ENCODE data around the gene CLCN7. TPM values are rescaled to one million over a fixed set of nuclear protein-coding genes. Genes with fewer than 3 reads are reported as not detected.

Gene CLCN7
- total RNA-seq, 1 experiment from 2014 or later = 64.0 TPM

- no peak within 1 kb of the TSS for H2AFZ ChIP-seq (ENCODE audit: low read depth, low read length, poor library complexity, severe bottlenecking)
- peaks cover 25% of the 10 kb centered on the region for H3K79me2 ChIP-seq (ENCODE audit: insufficient read depth, low read length)
- RAD21 ChIA-PET (ENCODE audit: low non-redundant PET in 1 of 2, low total read pairs in 2 of 2, uncharacterized antibody in 2 of 2, unreplicated experiment in 2 of 2) = no interaction called here
- H3K4me1 ChIP-seq (ENCODE audit: control insufficient read depth in 1 of 2, insufficient read depth in 2 of 2, low read length in 2 of 2) = peaks cover 11 to 39% of the 10 kb centered on the region in 2 experiments
- TF ChIP-seq EGR1 (IDR thresholded peaks at IDR 0.05; ENCODE audit: low read depth) (peak; percentile 63), EZH2 (IDR thresholded peaks at IDR 0.05) (no peak), POLR2AphosphoS5 (IDR thresholded peaks at IDR 0.05; ENCODE audit: low read depth, low read length) (0 out of 2 replicates have a peak, but pooled peaks have one; percentile 30), CEBPB (IDR thresholded peaks at IDR 0.05; ENCODE audit: low read depth) (no peak), FOSL1 (IDR thresholded peaks at IDR 0.05; ENCODE audit: low read depth) (no peak)
- POLR2A ChIA-PET = no interaction called here
- no peaks in the 10 kb centered on the region for H3K9me3 ChIP-seq (ENCODE audit: control insufficient read depth in 1 of 2, insufficient read depth in 1 of 2, low read depth in 1 of 2, low read length in 2 of 2)
- H3K9me2 ChIP-seq (ENCODE audit: insufficient read depth) = no peaks in the 10 kb centered on the region
- CTCF ChIA-PET = no interaction called here
- peak within 1 kb of the TSS; percentile 95 for H3K27ac ChIP-seq (ENCODE audit: low read depth, low read length)
- H3K9ac ChIP-seq (ENCODE audit: low read length) = peak within 1 kb of the TSS; percentile 84
- intact Hi-C loops (cut with micrococcal nuclease) = loop anchor here (5.0 to 10.0 kb wide), 2 partner anchors 50 to 198 kb away; partner anchors contain the start of genes CRAMP1 and IFT140
- ATAC-seq = peak; percentile 62
- H3K4me2 ChIP-seq (ENCODE audit: low read length) = peak within 1 kb of the TSS; percentile 98
- no peaks in the 10 kb centered on the region for H4K20me1 ChIP-seq (ENCODE audit: insufficient read depth)
- no TSS peak for BruUV-seq (replicated peaks)
- peak within 1 kb of the TSS; percentile 82 to 85 for H3K4me3 ChIP-seq (replicated peaks in 1 of 2; ENCODE audit: low read depth in 1 of 2, low read length in 2 of 2)
- no peaks in the 10 kb centered on the region for H3K27me3 ChIP-seq (ENCODE audit: insufficient read depth, low read length)
- DNase-seq (ENCODE audit: low read depth, low spot score) = no peak
- peaks cover 0 to 5% of the 10 kb centered on the region in 2 experiments; a peak in 1 of 4 replicates for H3K36me3 ChIP-seq (ENCODE audit: control insufficient read depth in 1 of 2, insufficient read depth in 2 of 2, low read length in 2 of 2)
Measured at GRCh38 chr16:1414532-1415260, 60.1 kb downstream of the CLCN7 start, which contains the start of gene UNKL. Gene UNKL (minus strand): TSS chr16:1414704. CDS start chr16:1414691, 13 bp downstream.

DNA sequence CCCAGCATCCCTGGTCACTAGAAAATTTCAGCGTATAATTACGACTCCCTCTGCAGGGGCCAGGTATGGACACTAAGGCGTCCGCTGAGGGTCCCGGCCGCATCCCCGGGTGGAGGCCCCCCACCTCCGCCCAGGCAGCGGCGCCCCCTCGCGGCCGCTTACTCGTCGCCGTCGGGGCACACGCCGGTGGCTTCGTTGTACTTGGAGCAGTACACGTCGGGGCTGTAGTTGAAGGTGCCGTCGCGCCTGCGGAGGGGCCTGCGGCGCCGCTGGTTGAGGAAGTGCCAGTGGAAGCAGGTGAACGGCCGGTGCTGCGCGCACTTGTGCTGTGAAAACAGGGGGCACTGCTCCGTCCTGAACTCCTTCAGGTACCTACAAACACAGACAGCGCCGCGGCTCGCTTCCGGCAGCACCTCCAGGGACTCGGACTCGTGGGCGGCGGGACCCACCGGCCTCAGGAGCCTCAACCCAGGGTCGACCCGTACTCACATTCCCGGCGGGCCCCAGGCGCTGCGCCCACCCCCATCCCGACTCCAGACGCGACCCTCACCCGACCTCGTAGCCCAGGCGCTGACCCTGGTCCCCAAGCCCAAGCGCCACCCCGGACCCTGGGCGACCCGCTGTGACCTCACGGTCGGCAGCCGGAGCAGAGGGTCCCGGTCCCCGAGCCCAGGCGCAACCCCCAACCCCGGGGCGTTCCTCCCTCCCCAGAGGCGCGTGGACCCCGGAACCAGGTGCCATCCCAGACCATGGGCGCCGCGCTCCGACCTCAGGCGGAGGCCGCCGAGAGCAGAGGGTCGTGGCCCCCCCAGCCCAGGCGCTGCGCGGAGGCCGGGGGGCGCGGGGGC lies 60.9 kb downstream of the CLCN7 start:
- CTCF ChIA-PET = no interaction called here
- H3K27me3 ChIP-seq (ENCODE audit: insufficient read depth, low read length) = no peaks in the 10 kb centered on the region
- DNase-seq (ENCODE audit: low read depth, low spot score) = peak; percentile 52
- H3K9me3 ChIP-seq (ENCODE audit: control insufficient read depth in 1 of 2, insufficient read depth in 1 of 2, low read depth in 1 of 2, low read length in 2 of 2) = no peaks in the 10 kb centered on the region
- no peak overlapping the region for H2AFZ ChIP-seq (ENCODE audit: low read depth, low read length, poor library complexity, severe bottlenecking)
- peaks cover 0 to 4% of the 10 kb centered on the region in 2 experiments; a peak in 1 of 4 replicates for H3K36me3 ChIP-seq (ENCODE audit: control insufficient read depth in 1 of 2, insufficient read depth in 2 of 2, low read length in 2 of 2)
- H3K4me3 ChIP-seq (replicated peaks in 1 of 2; ENCODE audit: low read depth in 1 of 2, low read length in 2 of 2) = peak overlapping the region; percentile 82 to 85
- H4K20me1 ChIP-seq (ENCODE audit: insufficient read depth) = no peaks in the 10 kb centered on the region
- H3K27ac ChIP-seq (ENCODE audit: low read depth, low read length) = peak overlapping the region; percentile 95; the same call in 1 of the 2 replicates
- peak overlapping the region; percentile 98 for H3K4me2 ChIP-seq (ENCODE audit: low read length)
- POLR2A ChIA-PET = interaction anchor here (0.7 kb wide), 1 partner anchor 79 kb away, joined by 4 read pairs; no protein-coding TSS in a partner anchor
- H3K79me2 ChIP-seq (ENCODE audit: insufficient read depth, low read length) = peaks cover 17% of the 10 kb centered on the region
- H3K4me1 ChIP-seq (ENCODE audit: control insufficient read depth in 1 of 2, insufficient read depth in 2 of 2, low read length in 2 of 2) = peaks cover 8 to 31% of the 10 kb centered on the region in 2 experiments
- ATAC-seq = peak; percentile 77
- intact Hi-C loops (cut with micrococcal nuclease) = loop anchor here (10.0 kb wide), 1 partner anchor 49 kb away; no protein-coding TSS in a partner anchor
- RAD21 ChIA-PET (ENCODE audit: low non-redundant PET in 1 of 2, low total read pairs in 2 of 2, uncharacterized antibody in 2 of 2, unreplicated experiment in 2 of 2) = interaction anchor here in 1 of 2 experiments (0.7 kb wide), 1 partner anchor 31 kb away, joined by 3 read pairs; no protein-coding TSS in a partner anchor
- BruUV-seq (replicated peaks) = TSS peak; percentile 20
- H3K9me2 ChIP-seq (ENCODE audit: insufficient read depth) = no peaks in the 10 kb centered on the region
- H3K9ac ChIP-seq (ENCODE audit: low read length) = peak overlapping the region; percentile 84
- TF ChIP-seq CEBPB (IDR thresholded peaks at IDR 0.05; ENCODE audit: low read depth) (no peak), FOSL1 (IDR thresholded peaks at IDR 0.05; ENCODE audit: low read depth) (no peak), ELF1 (IDR thresholded peaks at IDR 0.05; ENCODE audit: borderline replicate concordance, low read depth) (no peak), REST (IDR thresholded peaks at IDR 0.05; ENCODE audit: low read depth) (no peak), EGR1 (IDR thresholded peaks at IDR 0.05; ENCODE audit: low read depth) (no peak), CBX3 (IDR thresholded peaks at IDR 0.05; ENCODE audit: low read depth) (no peak), MAX (IDR thresholded peaks at IDR 0.05) (no peak; the same call in 1 of the 2 replicates)
- TF ChIP-seq, protein P1, sequence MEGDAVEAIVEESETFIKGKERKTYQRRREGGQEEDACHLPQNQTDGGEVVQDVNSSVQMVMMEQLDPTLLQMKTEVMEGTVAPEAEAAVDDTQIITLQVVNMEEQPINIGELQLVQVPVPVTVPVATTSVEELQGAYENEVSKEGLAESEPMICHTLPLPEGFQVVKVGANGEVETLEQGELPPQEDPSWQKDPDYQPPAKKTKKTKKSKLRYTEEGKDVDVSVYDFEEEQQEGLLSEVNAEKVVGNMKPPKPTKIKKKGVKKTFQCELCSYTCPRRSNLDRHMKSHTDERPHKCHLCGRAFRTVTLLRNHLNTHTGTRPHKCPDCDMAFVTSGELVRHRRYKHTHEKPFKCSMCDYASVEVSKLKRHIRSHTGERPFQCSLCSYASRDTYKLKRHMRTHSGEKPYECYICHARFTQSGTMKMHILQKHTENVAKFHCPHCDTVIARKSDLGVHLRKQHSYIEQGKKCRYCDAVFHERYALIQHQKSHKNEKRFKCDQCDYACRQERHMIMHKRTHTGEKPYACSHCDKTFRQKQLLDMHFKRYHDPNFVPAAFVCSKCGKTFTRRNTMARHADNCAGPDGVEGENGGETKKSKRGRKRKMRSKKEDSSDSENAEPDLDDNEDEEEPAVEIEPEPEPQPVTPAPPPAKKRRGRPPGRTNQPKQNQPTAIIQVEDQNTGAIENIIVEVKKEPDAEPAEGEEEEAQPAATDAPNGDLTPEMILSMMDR (IDR thresholded peaks at IDR 0.05 in 2 of 3, conservative IDR thresholded peaks at IDR 0.05 in 1 of 3; ENCODE audit: borderline replicate concordance in 1 of 3, insufficient read depth in 1 of 3, low read depth in 2 of 3, low read length in 2 of 3) = peak; percentile 68 to 75 (median 69)
